HG03045 (cell line): ENCODE measurements around the gene KRT86.

Experiments
- ATAC-seq: cut with Tn5 transposase; IDR thresholded peaks from one replicate; pipeline ENCODE4 v1.9.1; 2021; ENCODE audit warnings: mild to moderate bottlenecking, moderate library complexity; ENCODE audit not compliant: unreplicated experiment

KRT86 gene

GRCh38 chr12:52353766-52354165 lies 79.3 kb downstream of the KRT86 start:
- no peak for ATAC-seq

GRCh38 chr12:52354200-52354599 lies 79.8 kb downstream of the KRT86 start:
- ATAC-seq: no peak

- ATAC-seq: no peak
Observed at GRCh38 chr12:52355176-52355575, 80.7 kb downstream of the KRT86 start.

GRCh38 chr12:52356031-52356761 lies 81.8 kb downstream of the KRT86 start:
- no peak for ATAC-seq

- ATAC-seq: no peak
Observed at GRCh38 chr12:52356762-52357580, 82.5 kb downstream of the KRT86 start.
